Trophoblast cell (in vitro differentiated cells and primary cell): ENCODE measurements around the gene VPS13C.
"Not testable (repeated sequence)": the region's sequence is repeated elsewhere in the genome, so short reads cannot be mapped to it uniquely, and the experiment has no call there.

Source experiments
- DNase-seq, 2 donors: peaks; one replicate each; pipeline ENCODE4 v3.0.0-alpha.2; 2016
- H2AFZ ChIP-seq: 2 replicates; pipeline ENCODE4 v1.6.1; 2013; ENCODE audit warnings: low read length, moderate library complexity, mild to moderate bottlenecking; ENCODE audit not compliant: insufficient read depth, poor library complexity
- H2AK5ac ChIP-seq: 2 replicates; pipeline ENCODE4 v1.6.1; 2013; ENCODE audit warnings: mild to moderate bottlenecking, low read length
- H2BK120ac ChIP-seq: 2 replicates; pipeline ENCODE4 v1.6.1; 2013; ENCODE audit warnings: low read length, mild to moderate bottlenecking, moderate library complexity; ENCODE audit not compliant: insufficient read depth, poor library complexity
- H2BK12ac ChIP-seq: 2 replicates; pipeline ENCODE4 v1.6.1; 2013; ENCODE audit warnings: mild to moderate bottlenecking, low read length, moderate library complexity
- H2BK5ac ChIP-seq: 2 replicates; pipeline ENCODE4 v1.6.1; 2013; ENCODE audit warnings: low read length, low read depth, moderate library complexity, mild to moderate bottlenecking; ENCODE audit not compliant: poor library complexity
- H3K14ac ChIP-seq: 2 replicates; pipeline ENCODE4 v1.6.1; 2013; ENCODE audit warnings: mild to moderate bottlenecking, low read length
- H3K18ac ChIP-seq: 2 replicates; pipeline ENCODE4 v1.6.1; 2013; ENCODE audit warnings: mild to moderate bottlenecking, low read length
- H3K23ac ChIP-seq: 2 replicates; pipeline ENCODE4 v1.6.1; 2013; ENCODE audit warnings: low read length
- H3K27ac ChIP-seq: 2 replicates; pipeline ENCODE4 v1.5.1; 2013; ENCODE audit warnings: low read depth, mild to moderate bottlenecking, inconsistent platforms, low read length, moderate library complexity
- H3K27me3 ChIP-seq: 2 replicates; pipeline ENCODE4 v1.6.1; 2013; ENCODE audit warnings: inconsistent platforms, mild to moderate bottlenecking, low read length, moderate library complexity; ENCODE audit not compliant: insufficient read depth
- H3K36me3 ChIP-seq, 2 experiments: 1 replicate in 1 of 2; 2 replicates in 1 of 2; pipeline ENCODE4 v1.6.1; 2013; ENCODE audit warnings: low read length in 2 of 2, mild to moderate bottlenecking in 2 of 2, moderate library complexity in 1 of 2; ENCODE audit not compliant: insufficient read depth in 2 of 2, control insufficient read depth in 1 of 2
- H3K4ac ChIP-seq: 2 replicates; pipeline ENCODE4 v1.6.1; 2013; ENCODE audit warnings: low read depth, mild to moderate bottlenecking, low read length, moderate library complexity
- H3K4me1 ChIP-seq, 2 experiments: 1 replicate in 1 of 2; 2 replicates in 1 of 2; pipeline ENCODE4 v1.6.1; 2013; ENCODE audit warnings: low read length in 2 of 2, mild to moderate bottlenecking in 2 of 2, moderate library complexity in 1 of 2; ENCODE audit not compliant: insufficient read depth in 2 of 2, control insufficient read depth in 1 of 2
- H3K4me2 ChIP-seq: 2 replicates; pipeline ENCODE4 v1.6.1; 2013; ENCODE audit warnings: inconsistent platforms, mild to moderate bottlenecking, low read length, moderate library complexity
- H3K4me3 ChIP-seq: 2 replicates; pipeline ENCODE4 v1.5.1; 2013; ENCODE audit warnings: mild to moderate bottlenecking, low read depth, low read length, inconsistent platforms
- H3K79me1 ChIP-seq: one replicate; pipeline ENCODE4 v1.6.1; 2013; ENCODE audit warnings: low read length
- H3K79me2 ChIP-seq: 2 replicates; pipeline ENCODE4 v1.6.1; 2013; ENCODE audit warnings: low read length, mild to moderate bottlenecking; ENCODE audit not compliant: control insufficient read depth, insufficient read depth, poor library complexity
- H3K9ac ChIP-seq: 2 replicates; pipeline ENCODE4 v1.6.1; 2013; ENCODE audit warnings: mild to moderate bottlenecking, low read length
- H3K9me3 ChIP-seq: 2 replicates; pipeline ENCODE4 v1.6.1; 2013; ENCODE audit warnings: low read depth, mild to moderate bottlenecking, control low read depth, inconsistent platforms, low read length; ENCODE audit not compliant: insufficient read depth
- H4K12ac ChIP-seq: 2 replicates; pipeline ENCODE4 v1.6.1; 2013; ENCODE audit warnings: low read depth, mild to moderate bottlenecking, low read length, moderate library complexity
- H4K8ac ChIP-seq: 2 replicates; pipeline ENCODE4 v1.6.1; 2013; ENCODE audit warnings: low read depth, mild to moderate bottlenecking, low read length, moderate library complexity
- H4K91ac ChIP-seq: one replicate; pipeline ENCODE4 v1.6.1; 2013; ENCODE audit warnings: low read depth, mild to moderate bottlenecking, low read length, moderate library complexity
- WGBS: extraction: QIAGEN DNeasy Blood & Tissue Kit; methylation state at CpG from one replicate; pipeline ENCODE4 v1.1.7; 2013; ENCODE audit warnings: missing lambda C conversion rate; ENCODE audit not compliant: insufficient read length, insufficient coverage; ENCODE audit errors: extremely low coverage; 5-methylcytosine and 5-hydroxymethylcytosine counted together

VPS13C gene

DNA sequence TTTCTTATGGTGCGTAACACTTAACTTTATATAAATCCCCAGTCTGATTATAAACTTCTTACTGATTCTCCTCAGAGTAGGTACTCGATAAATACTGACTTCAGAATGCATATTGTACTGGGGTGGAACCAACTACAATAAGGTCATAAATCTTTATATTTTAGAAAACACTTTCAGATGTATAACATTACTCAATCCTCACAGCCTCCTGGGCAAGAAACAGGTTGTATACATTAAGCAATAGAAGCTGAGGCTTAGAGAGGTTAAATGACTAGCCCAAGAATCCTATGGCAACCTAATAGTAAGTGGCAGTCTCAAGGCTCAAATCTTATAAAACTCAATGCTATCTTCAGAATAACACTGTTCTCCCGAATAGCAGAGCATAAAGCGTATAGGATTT lies 9.1 kb downstream of the VPS13C start:
- Histone ChIP-seq H2AK5ac (no peak overlapping the region), H3K79me1 (no peaks in the 10 kb centered on the region), H3K36me3 (no peaks in the 10 kb centered on the region), H2BK120ac (no peak overlapping the region), H4K12ac (no peak overlapping the region), H3K18ac (no peak overlapping the region), H4K8ac (no peak overlapping the region), H3K79me2 (no peaks in the 10 kb centered on the region), H3K4me2 (no peak overlapping the region), H3K27ac (no peak overlapping the region), H3K23ac (no peak overlapping the region), H3K27me3 (no peaks in the 10 kb centered on the region), H3K4me3 (no peak overlapping the region), H4K91ac (no peak overlapping the region), H2BK5ac (no peak overlapping the region), H2BK12ac (no peak overlapping the region), H2AFZ (no peak overlapping the region), H3K9ac (no peak overlapping the region), H3K4me1 (peaks cover 0 to 2% of the 10 kb centered on the region in 2 experiments), H3K4ac (no peak overlapping the region), H3K9me3 (no peaks in the 10 kb centered on the region), H3K14ac (no peak overlapping the region)
- WGBS = no CpG with 5 or more reads among the region's 4 CpGs
- no peak for DNase-seq

- Histone ChIP-seq H2AFZ (no peak overlapping the region), H2BK12ac (no peak overlapping the region), H3K23ac (no peak overlapping the region), H4K91ac (no peak overlapping the region), H3K4ac (no peak overlapping the region), H3K4me3 (no peak overlapping the region), H4K8ac (no peak overlapping the region), H3K4me1 (peaks cover 0 to 1% of the 10 kb centered on the region in 2 experiments), H2BK120ac (no peak overlapping the region), H3K79me1 (no peaks in the 10 kb centered on the region), H3K4me2 (no peak overlapping the region), H3K79me2 (no peaks in the 10 kb centered on the region), H3K36me3 (no peaks in the 10 kb centered on the region), H3K27ac (no peak overlapping the region), H2BK5ac (no peak overlapping the region), H3K9ac (no peak overlapping the region), H3K14ac (no peak overlapping the region), H4K12ac (no peak overlapping the region), H2AK5ac (no peak overlapping the region), H3K27me3 (no peaks in the 10 kb centered on the region), H3K18ac (no peak overlapping the region), H3K9me3 (no peaks in the 10 kb centered on the region)
- no CpG with 5 or more reads among the region's 1 CpG for WGBS
- DNase-seq = no peak
Measured at GRCh38 chr15:62050115-62050514, 10.1 kb downstream of the VPS13C start.

- H3K79me2 ChIP-seq, H2AFZ ChIP-seq, H3K27me3 ChIP-seq, H4K12ac ChIP-seq, H3K79me1 ChIP-seq, H3K9me3 ChIP-seq, H3K4ac ChIP-seq, DNase-seq, H2BK12ac ChIP-seq, H3K4me3 ChIP-seq, H4K91ac ChIP-seq, H3K4me2 ChIP-seq, H3K4me1 ChIP-seq, H4K8ac ChIP-seq, H3K36me3 ChIP-seq, H3K9ac ChIP-seq, H3K18ac ChIP-seq, H2AK5ac ChIP-seq, H3K14ac ChIP-seq, H2BK120ac ChIP-seq, H3K27ac ChIP-seq, H2BK5ac ChIP-seq, H3K23ac ChIP-seq: not testable (repeated sequence)
- no CpG with 5 or more reads among the region's 4 CpGs for WGBS
Measured at GRCh38 chr15:62048254-62048653, 12.0 kb downstream of the VPS13C start.

GRCh38 chr15:62047282-62047827 lies 12.9 kb downstream of the VPS13C start:
- Histone ChIP-seq H3K9ac (no peak overlapping the region), H3K27me3 (no peaks in the 10 kb centered on the region), H3K79me1 (no peaks in the 10 kb centered on the region), H3K36me3 (no peaks in the 10 kb centered on the region), H3K4me2 (no peak overlapping the region), H4K8ac (no peak overlapping the region), H3K14ac (no peak overlapping the region), H3K79me2 (no peaks in the 10 kb centered on the region), H2BK5ac (no peak overlapping the region), H3K4me1 (no peaks in the 10 kb centered on the region), H3K4ac (no peak overlapping the region), H3K18ac (no peak overlapping the region), H3K4me3 (no peak overlapping the region), H3K27ac (no peak overlapping the region), H4K91ac (no peak overlapping the region), H2BK12ac (no peak overlapping the region), H3K23ac (no peak overlapping the region), H4K12ac (no peak overlapping the region), H2AFZ (no peak overlapping the region), H2BK120ac (no peak overlapping the region), H2AK5ac (no peak overlapping the region), H3K9me3 (no peaks in the 10 kb centered on the region)
- no peak for DNase-seq
- WGBS = no CpG with 5 or more reads among the region's 2 CpGs
